ENCODE results near the gene OBSL1.

The OBSL1 gene

GRCh38 chr2:219530048-219530963 is 41.0 kb downstream of the OBSL1 start:
- DNase-seq (ENCODE audit: low read depth), result peak; percentile 80

GRCh38 chr2:219527472-219527871 is 43.9 kb downstream of the OBSL1 start:
- no peak for DNase-seq (ENCODE audit: low read depth)

GRCh38 chr2:219527076-219527394 is 44.3 kb downstream of the OBSL1 start:
- no peak for DNase-seq (ENCODE audit: low read depth)

- DNase-seq (ENCODE audit: low read depth), result no peak
These were observed 44.8 kb downstream of the OBSL1 start for GRCh38 chr2:219526320-219527075.

DNA sequence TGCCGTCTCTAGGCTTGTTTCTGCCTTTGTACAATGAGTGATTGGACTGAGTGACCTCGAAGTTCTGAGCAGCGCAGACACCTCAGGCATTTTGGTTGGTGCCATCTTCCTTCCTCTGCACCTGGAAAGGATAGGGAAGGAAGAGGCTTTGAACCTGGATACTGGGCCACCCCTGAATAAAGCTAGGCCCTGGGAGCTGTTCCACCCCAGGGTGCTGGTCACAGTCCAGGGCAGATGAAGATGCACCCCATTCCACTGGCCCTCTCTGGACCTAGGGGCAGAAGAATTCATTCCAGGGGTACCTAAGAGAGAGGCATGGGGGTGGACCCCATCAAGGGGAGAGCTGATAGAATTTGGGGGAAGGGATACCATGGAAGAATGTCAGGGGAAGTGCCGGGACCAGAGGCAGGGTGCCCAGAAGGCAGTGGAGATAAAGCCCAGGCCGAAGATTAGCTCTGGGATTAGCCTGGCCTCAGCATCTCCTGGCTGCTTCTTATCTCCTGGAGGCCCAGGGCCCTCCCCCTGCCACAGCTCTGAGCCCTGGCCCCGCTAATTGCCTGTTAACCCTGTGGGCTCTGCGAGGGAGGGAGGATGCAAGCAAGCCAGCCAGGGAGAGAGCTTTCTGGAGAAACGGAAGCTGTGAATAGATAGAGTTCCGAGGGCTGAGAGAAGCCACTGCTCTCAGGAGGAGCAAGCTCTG is 45.7 kb downstream of the OBSL1 start:
- no peak for DNase-seq (ENCODE audit: low read depth)

DNA sequence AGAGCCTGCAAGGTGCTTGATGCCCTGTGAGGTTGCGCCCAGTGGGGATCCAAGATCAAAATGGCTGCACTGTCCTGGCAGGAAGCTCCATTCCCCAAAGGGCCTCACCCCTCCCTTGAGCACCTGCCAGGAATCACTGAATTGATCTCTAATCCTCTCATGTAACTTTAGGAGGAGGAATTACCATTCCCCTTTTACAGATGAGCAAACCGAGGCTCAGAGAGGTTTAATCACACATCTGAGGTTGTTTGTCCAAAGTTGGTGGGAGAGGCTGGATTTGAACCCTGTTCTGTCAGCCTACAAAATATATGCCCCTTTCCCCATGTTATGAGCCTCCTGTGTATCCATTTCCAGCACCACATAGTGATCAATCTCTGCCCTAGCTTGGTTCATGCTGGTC is 46.5 kb downstream of the OBSL1 start:
- no peak for DNase-seq (ENCODE audit: low read depth)

DNA sequence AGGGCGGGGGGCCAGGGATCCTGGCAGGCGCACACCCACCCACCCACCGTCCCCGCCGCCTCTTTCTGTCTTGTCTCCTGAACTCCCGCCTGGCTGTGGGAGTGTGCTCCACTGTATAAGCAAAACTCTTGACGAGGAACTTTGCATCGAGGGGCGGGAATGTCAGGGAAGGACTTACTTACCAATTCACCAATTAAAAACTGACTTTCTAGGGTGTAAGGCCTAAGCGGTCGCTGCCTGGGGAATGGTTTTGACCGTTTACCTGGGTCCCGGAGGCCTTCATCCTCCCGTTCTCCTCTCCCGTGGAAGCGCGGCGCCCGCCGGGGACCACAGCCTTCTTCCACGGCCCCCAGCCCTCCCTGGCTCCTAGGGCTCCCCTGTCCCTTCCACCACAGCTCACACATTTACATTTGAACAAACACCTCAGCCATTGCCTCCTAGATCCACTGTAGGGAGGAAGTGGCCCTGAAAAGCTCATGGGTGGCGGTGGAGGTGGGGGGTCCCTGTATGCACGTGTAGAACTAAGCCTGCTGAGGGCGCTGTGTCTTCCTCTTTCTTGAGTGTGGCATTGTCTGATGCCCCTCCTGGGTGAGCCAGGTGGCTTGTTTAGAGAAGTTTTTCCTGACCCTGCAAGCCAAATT is 48.2 kb downstream of the OBSL1 start:
- DNase-seq (ENCODE audit: low read depth), result no peak

GRCh38 chr2:219522111-219523030 is 49.0 kb downstream of the OBSL1 start:
- no peak for DNase-seq (ENCODE audit: low read depth)

DNA sequence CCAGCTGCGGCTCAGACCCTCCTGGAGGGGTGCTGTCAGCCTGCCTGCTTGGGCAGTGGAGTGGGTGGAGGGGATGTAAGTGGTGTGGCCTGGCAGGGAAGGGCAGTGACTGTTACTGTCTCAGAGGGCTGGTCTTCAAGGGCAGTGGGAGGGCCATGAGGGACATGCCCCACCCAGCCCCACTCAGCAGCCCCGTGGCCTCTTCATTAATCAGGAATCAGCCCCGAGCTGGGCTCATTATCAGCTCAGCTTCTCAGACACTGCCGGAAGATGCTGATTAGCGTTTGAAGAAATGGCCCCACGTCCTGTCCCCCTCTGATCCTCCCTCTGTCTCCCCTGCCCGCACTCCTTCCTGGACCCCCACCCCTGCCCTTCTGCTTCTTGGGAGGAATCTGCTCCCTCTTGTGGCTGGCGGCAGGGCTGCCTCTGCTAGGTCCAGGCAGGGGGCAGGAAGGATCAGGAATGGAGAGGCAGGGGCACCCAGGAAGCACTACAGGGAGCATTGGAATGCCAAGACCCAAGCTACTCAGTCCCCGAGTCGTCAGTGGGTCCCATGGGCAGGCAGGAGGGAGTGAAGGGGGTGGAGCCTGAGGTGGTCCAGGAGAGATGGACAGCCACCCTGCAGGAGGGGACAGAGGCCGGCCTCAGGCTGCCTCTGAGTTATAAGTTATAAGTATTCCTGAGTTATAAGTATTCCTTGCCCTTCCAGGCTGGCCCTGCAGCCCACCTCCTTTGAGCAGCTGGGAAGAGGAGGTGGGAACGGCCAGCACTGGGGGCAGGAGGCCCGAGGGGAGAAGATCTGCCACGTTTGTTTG is 50.1 kb downstream of the OBSL1 start:
- no peak for DNase-seq (ENCODE audit: low read depth)

- DNase-seq (ENCODE audit: low read depth), result no peak
These were observed 51.3 kb downstream of the OBSL1 start for GRCh38 chr2:219520079-219520478.

DNA sequence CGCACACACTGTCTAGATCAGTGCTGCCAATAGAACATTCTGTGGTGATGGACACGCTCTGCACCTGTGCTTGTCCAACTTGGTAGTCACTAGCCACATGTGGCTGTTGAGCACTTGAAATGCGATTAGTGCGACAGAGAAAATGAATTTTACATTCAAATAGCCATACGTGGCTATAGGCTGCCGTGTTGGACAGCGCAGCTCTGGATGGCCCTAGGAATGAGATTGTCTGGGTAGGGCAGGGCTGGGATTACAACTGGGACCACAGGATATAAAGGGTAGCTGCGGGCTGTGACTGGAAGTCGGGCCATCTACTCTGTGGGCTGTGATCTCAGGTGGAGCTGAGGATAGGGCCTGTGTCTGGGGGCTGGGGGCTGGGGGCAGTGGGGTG is 51.8 kb downstream of the OBSL1 start:
- DNase-seq (ENCODE audit: low read depth), result no peak

GRCh38 chr2:219517954-219518778 is 53.2 kb downstream of the OBSL1 start:
- DNase-seq (ENCODE audit: low read depth), result no peak

DNA sequence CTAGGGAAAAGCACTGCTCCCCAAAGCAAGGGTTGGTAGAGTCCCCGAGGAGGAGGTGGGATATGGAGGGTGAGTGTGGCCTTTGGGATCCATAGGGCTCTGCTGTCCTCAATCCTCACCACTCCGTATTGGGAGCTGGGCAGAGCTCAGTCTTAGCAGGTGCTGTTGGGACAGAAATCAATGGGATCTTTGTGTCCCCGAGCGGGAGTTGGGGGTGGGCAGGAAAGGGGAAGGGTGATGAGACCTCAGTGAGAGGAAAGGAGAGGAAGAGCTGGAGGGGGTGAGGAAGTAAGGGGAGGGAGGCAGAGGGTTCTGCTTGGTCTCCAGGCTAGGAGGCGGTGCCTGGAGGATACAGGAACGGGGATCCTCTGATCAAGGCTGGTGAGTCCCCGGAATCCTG is 54.5 kb downstream of the OBSL1 start:
- no peak for DNase-seq (ENCODE audit: low read depth)

DNA sequence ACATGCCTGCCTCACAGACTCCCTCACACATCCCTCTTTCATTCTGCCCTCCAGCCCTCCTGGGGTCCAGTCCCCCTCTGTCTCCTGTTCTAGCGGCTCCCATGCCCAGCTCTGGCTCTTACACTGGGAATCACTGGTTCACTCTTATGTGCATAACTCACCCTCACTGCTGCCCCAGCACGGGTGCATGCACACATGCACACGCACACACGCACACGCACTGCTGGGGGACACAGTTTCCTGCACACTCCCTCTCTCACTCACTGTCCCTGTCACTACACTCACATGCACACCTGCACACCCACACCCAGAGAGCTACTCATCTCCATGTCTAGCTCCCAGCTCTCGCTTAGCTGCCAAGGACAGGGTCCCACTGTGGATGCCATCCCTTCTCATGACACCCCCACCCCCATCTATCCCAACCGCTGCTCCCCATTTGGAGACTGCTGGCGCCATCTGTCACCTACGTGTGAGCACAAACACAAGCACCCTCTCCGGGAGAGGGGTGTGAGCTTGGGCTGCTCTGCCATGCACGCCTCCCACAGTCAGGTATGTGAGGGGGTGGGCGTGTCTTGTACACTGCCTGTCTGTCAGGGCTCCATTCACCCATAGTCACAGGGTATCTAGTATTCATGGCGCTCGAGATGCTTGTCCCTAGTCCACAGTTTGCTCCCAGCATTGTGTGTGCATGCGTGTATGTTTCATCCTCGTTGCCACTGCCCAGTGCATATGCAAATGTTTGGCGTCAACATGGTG is 55.3 kb downstream of the OBSL1 start:
- no peak for DNase-seq (ENCODE audit: low read depth)

DNA sequence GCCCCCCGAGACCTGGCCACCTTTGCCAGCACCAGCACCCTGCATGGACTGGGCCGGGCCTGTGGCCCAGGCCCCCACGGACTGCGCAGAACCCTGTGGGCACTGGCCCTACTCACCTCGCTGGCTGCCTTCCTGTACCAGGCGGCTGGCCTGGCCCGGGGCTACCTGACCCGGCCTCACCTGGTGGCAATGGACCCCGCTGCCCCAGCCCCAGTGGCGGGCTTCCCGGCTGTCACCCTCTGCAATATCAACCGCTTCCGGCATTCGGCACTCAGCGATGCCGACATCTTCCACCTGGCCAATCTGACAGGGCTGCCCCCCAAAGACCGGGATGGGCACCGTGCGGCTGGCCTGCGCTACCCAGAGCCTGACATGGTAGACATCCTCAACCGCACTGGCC is 56.5 kb downstream of the OBSL1 start:
- no peak for DNase-seq (ENCODE audit: low read depth)

DNA sequence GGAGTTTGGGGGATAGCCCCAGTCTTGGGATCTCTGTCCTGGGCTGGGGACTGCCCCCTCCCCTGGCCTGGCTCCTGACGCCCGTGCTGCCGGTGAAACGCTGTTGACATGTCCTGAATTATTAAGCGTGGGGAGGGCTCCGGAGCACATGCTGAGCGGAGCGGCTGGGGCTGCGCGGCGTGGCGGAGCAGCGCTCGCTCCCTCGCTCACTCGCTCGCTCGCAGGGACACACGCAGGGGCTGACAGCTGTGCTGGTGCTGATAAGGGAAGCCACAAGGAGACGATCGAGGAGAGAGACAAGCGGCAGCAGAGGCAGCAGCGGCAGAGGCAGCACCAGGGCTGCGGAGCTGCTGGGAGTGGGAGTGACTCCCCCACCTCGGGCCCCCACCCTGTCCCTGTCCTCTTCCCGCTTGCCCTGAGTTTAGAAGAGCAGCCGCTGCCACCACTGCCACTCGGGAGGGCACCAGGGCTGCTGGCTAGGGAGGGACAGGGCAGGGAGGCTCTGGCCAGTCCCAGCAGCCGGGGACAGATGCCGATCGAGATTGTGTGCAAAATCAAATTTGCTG is 57.1 kb downstream of the OBSL1 start, which contains the start of gene ASIC4:
TSS of gene ASIC4 (plus strand) at position 287 of the 566 bp plus-strand sequence. CDS start at position 530, 243 bp downstream.
- no peak for DNase-seq (ENCODE audit: low read depth)

DNA sequence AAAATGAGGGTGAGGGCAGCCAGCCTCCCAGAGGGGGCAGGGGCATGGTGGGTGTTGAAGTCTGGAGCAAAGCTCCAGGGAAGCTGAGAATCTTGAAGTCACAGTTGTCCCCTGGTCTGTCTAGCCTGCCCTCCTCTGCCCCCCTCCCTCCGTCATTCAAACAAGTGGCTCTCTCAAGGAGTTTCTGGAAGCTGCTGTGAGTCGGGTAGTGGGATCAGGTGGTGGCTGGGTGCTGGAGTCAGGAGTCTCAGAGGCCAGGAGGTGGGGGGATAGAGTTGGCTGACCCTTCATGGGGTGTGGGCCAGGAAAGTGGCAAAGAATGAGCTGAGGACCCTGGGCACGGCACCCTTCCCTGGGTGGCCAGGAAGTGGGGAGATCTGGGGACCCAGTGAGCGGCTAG is 57.6 kb downstream of the OBSL1 start:
- DNase-seq (ENCODE audit: low read depth), result no peak

DNA sequence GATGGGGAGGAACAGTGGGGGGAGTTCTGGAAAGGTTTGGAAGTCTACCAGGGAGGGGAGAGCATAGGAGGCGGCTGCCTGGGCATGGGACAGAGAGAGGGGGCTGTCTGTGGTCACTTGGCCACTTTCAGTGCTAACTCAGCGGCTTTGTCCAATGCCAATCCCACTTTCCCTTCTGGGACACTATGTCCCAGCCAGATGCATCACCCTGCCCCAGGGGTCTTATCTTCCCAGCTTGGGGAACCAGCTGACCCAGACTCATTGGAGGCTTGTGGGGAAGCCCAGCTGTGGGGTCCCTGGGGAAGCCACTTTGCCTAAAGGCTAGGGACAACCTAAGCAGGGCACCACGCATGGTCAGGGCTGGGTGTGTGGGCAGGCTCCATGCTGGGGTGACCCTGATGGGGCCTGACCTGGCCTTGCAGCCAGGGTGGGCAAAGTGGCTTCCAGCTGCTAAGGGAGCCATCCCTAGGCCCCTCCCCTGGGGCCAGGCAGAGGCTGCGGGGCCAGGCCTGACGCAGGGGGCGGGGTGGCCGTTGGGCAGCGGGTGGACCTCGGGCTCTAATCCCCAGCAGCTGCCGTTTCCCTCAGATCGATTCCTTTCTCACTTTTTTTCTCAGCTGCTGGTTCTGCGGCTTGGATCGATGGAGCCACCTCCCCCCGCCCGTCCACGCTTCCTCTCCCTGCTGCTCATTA is 58.7 kb downstream of the OBSL1 start:
- DNase-seq (ENCODE audit: low read depth), result no peak

Data from activated T-cell treated with anti-CD3 and anti-CD28 coated beads for 48 hours (primary cell).